Measurements from ENCODE around the gene USP21.
A peak's percentile ranks its signal among the peaks of the same experiment; 100 is the strongest.

USP21 gene

DNA sequence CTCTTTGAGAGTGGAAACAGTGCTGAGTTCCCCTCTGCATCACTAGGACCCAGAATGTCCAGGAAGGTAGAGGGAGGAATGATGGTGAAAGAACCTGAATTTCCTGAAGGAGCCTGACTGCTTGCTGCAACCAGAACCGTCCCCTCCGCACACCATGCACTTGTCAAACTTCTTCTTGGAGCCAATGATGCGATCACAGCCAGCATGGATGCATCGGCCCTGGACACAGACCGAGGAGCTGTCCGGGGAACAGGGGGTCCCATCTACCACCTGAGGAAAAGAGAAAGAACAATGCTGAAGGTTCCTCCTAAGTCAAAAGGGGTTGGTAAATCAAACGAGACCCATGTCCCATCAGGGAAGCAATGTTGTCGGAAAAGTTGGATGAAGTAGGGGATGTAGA, 32.7 kb downstream of the USP21 start:
- H3K4me3 ChIP-seq (replicated peaks; ENCODE audit: low read depth, low read length): no peak overlapping the region
- no peak for DNase-seq (ENCODE audit: extremely low read depth, low read depth)
- TF ChIP-seq, protein P1, sequence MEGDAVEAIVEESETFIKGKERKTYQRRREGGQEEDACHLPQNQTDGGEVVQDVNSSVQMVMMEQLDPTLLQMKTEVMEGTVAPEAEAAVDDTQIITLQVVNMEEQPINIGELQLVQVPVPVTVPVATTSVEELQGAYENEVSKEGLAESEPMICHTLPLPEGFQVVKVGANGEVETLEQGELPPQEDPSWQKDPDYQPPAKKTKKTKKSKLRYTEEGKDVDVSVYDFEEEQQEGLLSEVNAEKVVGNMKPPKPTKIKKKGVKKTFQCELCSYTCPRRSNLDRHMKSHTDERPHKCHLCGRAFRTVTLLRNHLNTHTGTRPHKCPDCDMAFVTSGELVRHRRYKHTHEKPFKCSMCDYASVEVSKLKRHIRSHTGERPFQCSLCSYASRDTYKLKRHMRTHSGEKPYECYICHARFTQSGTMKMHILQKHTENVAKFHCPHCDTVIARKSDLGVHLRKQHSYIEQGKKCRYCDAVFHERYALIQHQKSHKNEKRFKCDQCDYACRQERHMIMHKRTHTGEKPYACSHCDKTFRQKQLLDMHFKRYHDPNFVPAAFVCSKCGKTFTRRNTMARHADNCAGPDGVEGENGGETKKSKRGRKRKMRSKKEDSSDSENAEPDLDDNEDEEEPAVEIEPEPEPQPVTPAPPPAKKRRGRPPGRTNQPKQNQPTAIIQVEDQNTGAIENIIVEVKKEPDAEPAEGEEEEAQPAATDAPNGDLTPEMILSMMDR (IDR thresholded peaks at IDR 0.05; ENCODE audit: low read depth, low read length, missing control alignments): no peak

DNA sequence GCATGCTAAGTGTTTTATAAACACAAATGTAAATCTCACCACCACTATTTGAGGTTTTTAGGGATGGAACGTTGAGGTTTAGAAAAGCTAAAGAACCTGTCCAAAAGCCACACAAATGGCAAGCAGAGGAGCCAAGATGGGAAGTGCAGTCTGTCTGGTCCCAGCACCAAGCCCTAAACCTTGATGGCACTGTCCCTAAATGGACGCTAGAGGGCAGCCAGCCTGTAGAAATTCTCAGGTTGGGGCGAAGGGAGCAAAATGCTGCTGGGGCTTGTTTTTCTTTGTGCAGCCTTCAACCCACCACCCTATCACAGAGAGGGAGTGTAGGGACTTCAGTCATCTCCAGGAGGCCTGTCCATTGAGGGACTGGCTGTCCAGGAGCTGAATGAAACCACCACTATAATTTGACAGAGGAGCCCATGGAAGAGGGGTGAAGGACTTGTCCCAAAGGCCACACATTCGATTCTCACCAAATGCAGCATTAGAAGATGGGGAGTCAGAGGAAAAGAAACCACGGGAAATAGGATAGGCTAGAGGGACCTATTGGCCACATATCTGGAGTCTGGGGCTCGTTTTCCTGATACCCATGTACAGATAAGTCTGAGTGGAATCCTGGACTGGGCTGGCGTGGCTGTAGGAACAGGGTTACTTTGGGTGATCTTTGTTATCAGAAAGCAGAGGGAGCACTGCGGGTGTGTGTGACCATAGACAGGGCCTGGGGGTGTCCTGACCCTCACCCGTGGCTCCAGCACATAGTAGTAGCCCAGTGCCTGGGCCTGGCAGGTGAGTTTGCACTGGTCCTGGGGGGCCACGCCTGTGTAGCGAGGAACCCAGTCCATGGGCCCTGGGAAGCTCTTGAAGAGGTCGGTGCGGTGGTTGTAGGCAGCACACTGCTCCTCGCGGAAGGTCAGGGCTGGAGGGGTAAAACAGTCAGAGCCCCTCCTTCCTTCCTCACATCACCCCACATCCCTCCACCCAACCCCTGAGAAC, 33.5 kb downstream of the USP21 start:
- no peak for DNase-seq (ENCODE audit: extremely low read depth, low read depth)
- no peak overlapping the region for H3K4me3 ChIP-seq (replicated peaks; ENCODE audit: low read depth, low read length)
- TF ChIP-seq, protein P1 (IDR thresholded peaks at IDR 0.05; ENCODE audit: low read depth, low read length, missing control alignments): peak; percentile 95

DNA sequence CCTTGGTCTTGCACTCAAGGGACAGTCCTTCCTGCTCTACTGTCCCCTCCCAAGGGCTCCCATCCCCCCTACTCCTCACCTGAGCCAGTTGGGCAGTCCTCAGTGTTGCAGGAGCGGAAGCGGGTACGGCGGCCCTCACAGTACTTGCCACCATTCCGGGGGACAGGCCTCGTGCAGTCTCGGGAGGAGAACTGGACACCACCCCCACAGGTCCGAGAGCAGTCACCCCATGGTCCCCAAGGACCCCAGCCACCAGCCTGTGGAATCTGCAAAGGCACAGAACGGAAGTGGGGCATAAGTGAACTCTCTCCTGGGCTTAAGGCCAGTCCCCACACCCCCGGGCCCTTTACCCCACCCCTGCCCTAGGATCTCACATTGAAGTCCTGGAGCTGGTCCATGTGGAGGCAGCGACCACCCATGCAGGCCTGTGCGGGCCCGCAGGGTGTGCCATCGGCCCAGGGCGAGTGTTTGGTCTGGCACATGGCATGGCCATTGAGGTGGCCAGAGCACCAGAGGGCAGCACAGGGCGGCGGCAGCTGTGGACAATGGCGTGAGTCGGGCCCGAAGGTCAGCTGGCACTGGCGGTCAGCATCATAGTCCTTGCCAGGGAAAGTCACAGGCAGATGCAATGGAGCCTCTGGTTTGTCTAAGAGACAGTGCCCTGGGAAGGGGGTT, 34.4 kb downstream of the USP21 start:
- H3K4me3 ChIP-seq (replicated peaks; ENCODE audit: low read depth, low read length): no peak overlapping the region
- TF ChIP-seq, protein P1 (IDR thresholded peaks at IDR 0.05; ENCODE audit: low read depth, low read length, missing control alignments): no peak
- no peak for DNase-seq (ENCODE audit: extremely low read depth, low read depth)

DNA sequence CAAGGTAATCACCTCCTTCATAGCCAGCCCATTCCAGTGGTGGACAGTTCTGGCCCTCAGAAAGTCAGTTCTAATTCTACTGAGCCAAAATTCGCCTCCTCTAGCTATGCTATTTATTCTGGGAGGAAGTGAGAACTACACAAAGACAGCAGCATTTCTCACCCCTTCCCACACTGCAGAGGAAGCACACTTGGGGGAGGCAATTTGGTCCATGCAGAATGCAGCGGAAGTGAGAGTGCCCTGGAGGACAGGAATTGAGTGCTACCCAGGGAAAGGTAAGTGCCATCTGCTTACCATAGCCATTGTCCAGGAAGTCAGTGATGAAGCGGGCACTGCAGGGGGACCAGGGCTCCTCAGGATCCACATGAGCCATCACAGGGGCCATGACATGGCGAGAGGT, 35.9 kb downstream of the USP21 start:
- no peak for DNase-seq (ENCODE audit: extremely low read depth, low read depth)
- TF ChIP-seq, protein P1 (IDR thresholded peaks at IDR 0.05; ENCODE audit: low read depth, low read length, missing control alignments): no peak
- H3K4me3 ChIP-seq (replicated peaks; ENCODE audit: low read depth, low read length): no peak overlapping the region

DNA sequence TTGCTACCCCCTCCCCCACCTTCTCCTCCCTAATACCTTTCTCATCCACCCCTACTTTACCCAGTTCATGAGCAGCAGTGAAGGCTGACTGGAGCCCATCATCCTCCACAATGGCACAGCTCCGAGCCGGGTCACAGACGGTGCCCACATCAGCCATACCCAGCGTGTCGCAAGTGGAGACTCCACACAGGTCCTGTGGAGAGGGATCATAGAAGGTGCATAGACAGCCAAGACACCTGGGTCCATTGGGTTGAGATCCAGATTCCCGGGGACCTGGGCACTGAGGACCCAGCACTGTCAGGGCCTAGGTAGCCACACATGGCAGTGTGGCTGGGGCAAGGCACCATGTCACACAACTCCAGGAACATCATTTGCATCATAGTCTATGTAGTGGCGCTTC, 36.8 kb downstream of the USP21 start:
- peak overlapping the region; percentile 47 for H3K4me3 ChIP-seq (replicated peaks; ENCODE audit: low read depth, low read length)
- DNase-seq (ENCODE audit: extremely low read depth, low read depth): no peak
- TF ChIP-seq, protein P1 (IDR thresholded peaks at IDR 0.05; ENCODE audit: low read depth, low read length, missing control alignments): no peak

DNA sequence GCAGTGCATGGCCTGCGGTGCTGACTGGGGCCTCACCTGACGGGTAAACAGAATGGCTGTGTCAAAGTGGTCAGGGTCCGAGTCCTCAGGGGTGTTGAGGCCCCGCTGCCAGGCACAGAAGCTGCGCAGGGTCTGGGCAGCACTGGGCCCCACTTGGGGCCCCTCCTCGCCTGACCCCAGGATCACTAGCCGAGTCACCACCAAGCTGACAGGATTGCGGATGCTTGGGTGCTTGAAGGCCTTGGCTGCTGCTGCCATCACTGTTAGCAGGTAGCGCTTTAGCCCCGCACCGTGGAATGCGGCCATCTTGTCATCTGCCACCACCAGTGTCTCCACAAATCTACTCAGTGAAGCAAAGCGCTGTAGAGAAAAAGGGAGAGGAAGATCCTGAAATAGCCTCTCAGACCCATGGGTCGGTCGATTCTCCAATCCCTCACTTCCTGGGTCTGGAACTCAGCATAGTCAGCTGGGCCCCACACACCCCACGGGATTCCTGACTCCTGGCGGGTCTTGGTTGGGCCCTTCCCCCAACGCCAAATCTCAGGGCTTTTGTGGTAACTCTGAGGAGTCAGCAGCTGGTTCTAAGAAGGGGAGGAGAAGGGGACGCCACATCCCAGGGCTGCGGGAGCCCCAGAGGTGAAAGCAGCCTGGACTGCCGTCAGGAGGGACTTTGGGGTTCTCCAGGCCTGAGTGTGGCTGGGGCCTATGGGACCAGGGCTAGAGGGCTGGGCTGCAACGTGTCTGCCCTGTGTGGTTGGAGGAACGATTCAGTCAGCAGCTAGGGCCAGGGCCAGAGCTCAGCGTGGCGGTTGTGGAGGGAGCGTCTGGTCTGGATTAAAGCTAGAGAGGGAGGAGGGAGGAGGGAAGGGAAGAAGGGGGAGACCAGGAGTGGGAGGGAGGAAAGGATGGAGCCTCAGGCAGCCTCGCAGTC, 37.5 kb downstream of the USP21 start:
- DNase-seq (ENCODE audit: extremely low read depth, low read depth): peak; percentile 78
- TF ChIP-seq, protein P1 (IDR thresholded peaks at IDR 0.05; ENCODE audit: low read depth, low read length, missing control alignments): no peak
- H3K4me3 ChIP-seq (replicated peaks; ENCODE audit: low read depth, low read length): peak overlapping the region; percentile 47

Measured in HFF-Myc (cell line).